ENCODE data around the gene VPS13C.
"Not testable (repeated sequence)": the region's sequence is repeated elsewhere in the genome, so short reads cannot be mapped to it uniquely, and the experiment has no call there.

VPS13C gene

DNA sequence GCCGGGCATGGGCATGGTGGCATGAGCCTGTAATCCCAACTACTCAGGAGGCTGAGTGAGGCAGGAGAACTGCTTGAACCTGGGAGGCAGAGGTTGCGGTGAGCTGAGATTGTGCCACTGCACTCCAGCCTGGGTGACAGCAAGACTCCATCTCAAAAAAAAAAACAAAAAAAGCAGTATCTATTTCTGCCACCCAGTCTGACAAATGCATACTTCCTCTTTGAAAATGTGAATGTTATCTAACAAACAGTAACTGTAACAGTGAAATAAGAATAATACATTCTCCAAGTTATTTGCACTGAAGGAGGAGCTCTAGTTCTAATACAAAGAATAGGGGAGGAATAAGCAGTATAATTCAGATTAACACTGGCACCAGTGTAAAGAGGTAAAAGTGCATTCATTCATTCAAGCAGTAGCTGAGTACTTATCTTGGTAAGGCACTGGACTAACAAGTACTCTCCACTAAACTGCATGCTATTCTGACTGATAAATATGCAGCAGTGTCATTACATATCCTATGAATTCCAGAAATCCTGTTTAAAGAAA, 12.9 kb downstream of the VPS13C start:
- no peak for DNase-seq (ENCODE audit: low spot score)

DNA sequence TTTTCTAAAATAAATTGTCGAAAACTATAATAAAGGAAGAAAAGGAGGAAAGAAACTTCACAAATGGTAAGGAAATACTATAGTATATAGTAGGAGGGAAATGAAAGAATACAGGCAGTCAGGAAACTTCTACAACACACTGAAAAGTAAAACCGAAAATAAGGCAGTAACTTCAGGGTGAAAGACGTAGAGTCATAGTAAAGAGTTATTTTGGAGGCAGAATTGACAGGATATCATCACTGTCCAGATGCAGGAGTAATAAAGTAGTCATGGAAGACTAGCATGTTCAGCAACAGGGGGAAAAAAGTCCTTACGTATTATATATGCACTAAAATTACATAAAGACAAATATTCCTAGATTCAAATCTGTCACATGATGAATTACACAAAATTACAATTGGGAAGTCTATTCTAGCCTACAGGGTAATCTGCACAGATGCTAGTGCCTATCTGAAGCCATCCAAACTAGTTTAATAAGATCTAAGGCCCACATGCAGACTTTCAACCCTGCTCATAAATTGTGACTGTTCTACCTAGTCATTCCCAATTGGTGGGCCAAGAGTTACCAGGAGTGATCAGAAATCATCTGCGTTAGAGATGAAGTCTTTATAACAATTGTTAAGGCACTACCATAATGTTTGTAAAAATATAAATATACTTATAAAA, 14.0 kb downstream of the VPS13C start:
- DNase-seq (ENCODE audit: low spot score), result no peak

DNA sequence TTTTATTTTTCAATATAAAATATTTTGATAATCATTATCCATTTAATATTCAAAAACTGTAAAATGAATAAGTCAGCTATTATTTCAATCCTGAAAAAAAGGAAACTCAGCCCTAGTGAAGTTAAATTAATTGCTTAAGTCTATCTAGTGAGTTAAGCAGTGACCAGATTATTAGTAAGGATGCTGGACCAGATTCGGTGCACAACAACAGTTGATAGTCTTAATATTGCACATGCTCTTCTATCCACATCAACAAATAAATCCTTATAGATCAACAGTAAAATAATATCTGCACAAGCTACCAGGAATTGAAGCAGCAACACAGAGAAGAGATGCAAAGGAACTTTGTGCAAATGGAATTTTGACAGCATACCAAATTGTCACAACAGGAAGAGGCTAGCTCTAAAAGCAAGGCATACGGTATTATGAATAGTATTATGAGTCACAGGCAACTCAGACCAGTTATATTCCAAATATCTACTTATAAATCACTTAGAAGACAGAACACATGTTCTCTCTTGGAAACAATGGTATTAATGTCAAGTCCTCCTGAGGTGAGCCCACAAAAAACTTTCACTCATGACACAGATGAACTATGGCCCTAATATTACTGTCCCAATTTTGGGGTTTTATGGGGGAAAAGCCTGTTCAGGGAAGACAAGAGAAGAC, 24.9 kb downstream of the VPS13C start:
- DNase-seq (ENCODE audit: low spot score), result no peak

DNA sequence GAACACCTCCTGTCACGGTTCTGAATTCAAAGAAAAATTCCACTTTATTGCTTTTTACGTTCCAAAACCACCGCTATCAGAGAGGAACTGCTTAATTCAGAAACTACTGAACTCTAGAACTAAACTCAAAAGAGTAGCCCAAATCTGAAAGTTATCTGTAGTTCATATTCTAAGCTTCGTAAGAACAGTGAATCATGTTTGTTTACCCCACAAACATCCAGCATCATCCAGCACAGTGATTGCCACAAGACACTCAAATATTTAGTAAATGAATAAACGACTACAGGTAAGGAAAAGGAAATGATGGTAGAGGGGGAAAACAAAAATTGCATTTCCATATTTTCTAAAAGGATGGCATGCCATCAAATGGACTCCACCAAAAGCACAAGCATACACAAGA, 32.3 kb downstream of the VPS13C start:
- no peak for DNase-seq (ENCODE audit: low spot score)

DNA sequence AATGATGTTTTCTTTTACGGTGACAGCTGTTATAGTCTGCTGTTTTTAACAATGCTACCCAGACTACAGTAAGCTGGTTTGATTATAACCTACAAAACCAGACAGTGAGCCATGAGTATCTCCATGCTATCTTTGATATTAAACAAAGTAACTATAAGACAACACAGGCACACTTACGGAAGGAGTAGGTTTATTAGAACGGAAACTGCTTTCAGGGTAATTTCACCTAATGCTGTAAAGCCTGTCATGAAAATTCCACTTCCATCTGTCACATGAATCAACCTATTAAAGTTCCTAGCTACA, 33.0 kb downstream of the VPS13C start:
- DNase-seq (ENCODE audit: low spot score), result no peak

DNA sequence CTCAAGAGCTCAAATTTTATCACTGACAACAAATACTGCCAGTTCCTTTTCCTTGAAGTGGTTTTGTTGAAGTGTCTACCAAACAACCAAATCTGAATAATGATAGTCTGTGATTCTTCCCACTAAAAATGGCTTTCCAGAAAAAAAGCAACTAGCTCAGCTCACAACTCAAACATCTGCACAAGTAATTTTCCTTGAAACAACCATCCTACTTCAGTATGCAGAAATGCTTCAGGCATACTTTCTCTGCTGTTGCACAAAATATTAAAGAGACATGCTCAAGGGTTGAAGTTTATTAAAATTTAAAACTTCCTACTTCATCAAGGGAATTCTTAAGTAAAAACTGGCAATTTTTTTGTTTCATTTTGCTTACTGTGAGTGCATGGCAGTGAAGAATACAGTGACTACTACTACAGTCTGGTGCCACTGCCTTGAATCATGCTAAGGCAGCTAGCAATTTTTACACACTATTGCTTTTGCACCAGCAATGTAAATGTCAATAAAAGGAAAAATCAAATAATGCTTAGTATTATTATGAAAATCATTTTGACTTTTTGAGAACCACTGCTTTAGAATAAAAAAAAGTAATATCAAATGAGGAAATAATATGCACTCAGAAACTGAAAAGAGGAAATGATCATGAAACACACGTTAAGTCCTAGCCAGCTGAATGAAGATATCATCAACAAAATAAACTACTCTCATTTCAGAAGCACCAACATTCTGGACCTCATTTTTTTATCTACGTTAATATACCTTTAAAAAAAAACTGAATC, 33.6 kb downstream of the VPS13C start:
- DNase-seq (ENCODE audit: low spot score), result no peak

DNA sequence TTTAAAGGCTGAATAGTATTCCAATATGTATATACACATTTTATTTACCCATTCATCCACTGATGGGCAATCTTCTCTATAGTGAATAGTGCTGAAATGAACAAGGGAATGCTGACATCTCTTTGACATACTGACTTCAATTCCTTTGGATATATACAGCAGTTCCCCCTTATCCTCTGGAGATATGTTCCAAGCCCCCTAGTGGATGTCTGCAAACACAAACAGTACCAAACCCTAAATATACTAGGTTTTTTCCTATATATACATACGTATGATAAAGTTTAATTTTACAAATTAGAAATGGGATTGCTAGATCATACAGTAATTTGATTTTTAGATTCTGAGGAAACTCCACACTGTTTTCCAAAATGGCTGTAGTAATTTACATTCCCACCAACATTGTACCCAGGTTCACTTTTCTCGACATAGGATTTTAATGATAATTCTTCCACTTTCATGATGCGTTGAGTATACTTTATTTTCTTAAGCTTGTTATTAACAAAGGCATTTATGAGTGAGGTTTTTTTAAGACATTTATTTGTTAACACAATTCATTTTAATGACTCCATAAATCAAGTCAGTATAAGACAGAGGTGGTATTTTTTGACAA, 38.2 kb downstream of the VPS13C start:
- DNase-seq (ENCODE audit: low spot score), result no peak

DNA sequence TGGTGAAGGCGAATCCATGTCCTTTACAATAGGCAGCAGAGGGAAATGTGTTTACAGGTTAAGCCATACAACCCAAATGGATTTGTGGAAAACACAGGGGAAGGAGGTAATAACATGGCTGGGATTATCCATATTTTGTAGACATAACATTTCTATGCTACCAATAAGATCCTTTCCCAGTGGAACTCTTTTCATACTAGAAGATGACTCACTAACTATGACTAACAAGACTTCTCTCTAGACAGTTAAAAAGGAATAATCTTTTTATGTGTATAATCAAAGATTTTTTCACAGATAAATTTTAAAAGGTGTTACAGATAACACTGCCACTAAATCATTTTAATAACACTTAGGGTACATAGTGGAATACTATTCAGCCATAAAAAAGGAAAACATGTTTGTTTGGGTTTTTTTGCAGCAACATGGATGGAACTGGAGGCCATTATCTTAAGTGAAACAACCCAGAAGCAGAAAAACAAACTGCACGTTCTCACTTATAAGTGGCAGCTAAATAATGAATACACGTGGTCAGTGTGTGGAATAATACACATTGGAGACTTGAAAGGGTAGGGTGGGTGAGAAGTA, 39.6 kb downstream of the VPS13C start:
- DNase-seq (ENCODE audit: low spot score), result no peak

DNA sequence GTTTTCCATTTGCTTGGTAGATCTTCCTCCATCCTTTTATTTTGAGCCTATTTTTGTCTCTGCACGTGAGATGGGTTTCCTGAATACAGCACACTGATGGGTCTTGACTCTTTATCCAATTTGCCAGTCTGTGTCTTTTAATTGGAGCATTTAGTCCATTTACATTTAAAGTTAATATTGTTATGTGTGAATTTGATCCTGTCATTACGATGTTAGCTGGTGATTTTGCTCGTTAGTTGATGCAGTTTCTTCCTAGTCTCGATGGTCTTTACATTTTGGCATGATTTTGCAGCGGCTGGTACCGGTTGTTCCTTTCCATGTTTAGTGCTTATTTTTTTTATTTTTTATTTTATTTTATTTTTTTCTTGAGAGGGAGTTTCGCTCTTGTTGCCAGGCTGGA, 54.9 kb downstream of the VPS13C start:
- not testable (repeated sequence) for DNase-seq (ENCODE audit: low spot score)

DNA sequence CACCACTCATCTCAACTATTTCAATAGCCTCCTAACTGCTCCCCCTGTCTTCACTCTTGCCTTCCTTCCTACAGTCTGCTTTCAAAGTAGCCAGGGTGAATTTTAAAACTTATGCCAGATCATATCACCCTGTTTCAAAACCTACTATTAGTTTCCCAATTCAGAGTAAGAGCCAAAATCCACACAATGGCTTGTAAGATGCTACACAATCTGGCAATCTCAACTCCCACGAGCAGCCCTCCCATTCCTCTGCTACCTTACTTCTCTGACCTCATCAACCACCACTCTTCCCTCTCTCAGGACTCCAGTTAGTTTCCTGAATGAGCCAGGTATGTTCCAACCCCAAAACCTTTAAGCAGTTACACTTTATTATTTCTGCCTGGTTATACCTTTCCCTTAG, 62.5 kb downstream of the VPS13C start:
- no peak for DNase-seq (ENCODE audit: low spot score)

DNA sequence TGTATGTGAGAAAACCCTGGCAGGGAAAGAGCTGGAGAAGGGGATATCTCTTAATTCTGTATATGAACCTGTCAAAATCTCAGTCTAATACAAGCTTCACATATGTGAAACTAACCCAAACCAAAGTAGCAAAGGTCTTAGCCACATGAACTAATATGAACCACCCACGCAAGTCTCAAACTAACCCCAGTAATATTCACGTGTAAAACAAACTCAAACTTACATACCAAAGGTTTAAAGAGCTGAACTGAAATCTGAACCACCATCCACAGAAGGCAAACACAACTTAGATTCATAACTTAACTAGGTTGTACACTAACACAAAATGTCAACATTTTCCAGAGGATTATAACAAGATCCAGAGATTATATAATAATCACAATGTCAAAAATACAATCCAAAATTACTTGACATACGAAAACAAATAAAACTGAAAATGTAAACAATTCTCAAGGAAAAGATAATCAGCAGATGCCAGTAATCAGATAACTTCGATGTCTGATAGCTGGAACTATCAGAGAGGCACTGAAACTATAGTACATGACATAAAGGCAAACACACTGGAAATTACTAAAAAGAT, 64.1 kb downstream of the VPS13C start:
- no peak for DNase-seq (ENCODE audit: low spot score)

DNA sequence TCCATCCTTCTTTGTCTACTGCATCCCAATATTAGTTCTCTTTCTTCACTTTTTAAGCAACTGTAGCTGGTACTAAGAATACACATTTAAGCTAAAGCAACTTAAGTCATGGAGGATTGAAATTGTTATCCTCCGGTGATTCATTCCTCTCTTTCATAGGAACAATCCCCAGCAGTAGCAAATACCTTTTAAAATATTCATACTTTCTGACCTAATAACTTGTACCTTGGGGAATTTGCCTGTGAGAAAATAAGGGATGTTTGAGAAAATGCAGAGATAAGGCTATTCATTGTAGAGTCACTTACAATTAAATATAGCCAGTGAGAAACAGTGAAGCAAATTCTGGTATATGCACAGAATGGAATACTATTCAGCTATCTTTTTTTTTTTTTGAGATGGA, 66.0 kb downstream of the VPS13C start:
- DNase-seq (ENCODE audit: low spot score), result no peak

DNA sequence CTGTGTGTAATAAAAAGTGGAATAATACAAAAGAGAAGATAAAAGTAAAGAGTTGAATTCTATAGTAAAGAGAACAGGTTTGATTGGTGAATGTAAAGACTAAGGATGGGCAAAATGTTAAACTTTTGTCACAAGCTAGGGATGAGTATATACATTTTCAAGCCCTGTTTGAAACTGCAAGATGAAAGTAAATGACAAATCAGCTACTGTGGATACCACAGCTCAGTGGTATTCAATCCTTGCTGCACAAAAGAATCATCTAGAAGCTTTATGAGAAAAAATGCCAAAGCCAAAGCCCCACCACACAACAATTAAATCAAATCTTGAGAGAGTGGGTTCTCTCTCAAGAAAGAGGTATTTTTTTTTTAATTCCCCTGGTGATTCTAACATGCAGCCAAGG, 67.7 kb downstream of the VPS13C start:
- no peak for DNase-seq (ENCODE audit: low spot score)

DNA sequence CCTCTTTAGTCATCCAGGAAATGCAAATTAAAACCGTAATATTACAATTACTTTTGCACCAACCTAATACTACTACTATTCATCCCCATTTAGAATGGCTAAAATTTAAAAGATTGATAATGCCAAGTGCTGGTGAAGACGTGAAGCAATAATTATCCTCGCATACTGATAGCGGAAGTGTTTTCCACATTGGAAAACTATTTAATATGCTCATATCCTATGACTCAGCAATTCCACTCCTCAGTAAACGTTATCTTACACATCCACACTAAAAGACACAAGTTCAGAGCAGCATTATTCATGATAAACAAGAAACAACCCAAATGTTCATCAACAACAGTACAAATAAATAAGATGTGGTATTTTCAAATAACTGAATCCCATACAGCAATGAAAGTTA, 70.6 kb downstream of the VPS13C start:
- DNase-seq (ENCODE audit: low spot score), result no peak

DNA sequence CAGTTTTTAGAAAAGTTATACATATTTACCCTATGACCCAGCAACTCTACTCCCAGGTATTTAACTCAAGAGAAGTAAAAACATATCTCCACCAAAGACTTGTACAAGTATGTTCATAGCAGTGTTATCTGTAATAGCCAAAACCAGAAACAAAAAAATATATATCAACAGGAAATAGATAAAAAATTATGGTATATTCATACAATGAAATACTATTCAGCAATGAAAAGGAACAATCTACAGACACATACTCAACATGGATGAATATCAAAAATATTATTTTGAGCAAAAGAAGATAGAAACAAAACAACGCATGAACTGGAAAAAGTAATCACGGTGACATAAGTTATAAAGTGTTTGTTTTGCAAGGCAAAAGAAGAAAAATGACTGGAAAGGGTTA, 72.4 kb downstream of the VPS13C start:
- DNase-seq (ENCODE audit: low spot score), result no peak

DNA sequence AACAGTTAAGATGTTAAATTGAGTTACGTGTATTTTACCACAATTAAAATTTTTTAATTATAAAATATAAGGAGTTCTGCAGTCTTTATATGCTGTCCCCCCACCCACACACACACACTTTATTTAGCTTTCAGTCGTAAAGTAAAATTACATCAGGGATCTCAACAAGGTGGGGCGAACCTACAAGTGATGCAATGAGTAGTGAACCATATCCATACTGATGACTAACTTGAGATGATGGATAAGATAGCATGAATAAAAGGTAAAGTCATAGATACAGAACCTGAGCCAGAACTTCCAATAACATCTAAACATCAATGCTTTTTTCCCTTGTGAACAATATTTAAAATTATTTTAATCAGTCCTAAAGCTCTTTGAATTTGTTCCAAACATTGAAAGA, 77.2 kb downstream of the VPS13C start:
- DNase-seq (ENCODE audit: low spot score), result no peak

DNA sequence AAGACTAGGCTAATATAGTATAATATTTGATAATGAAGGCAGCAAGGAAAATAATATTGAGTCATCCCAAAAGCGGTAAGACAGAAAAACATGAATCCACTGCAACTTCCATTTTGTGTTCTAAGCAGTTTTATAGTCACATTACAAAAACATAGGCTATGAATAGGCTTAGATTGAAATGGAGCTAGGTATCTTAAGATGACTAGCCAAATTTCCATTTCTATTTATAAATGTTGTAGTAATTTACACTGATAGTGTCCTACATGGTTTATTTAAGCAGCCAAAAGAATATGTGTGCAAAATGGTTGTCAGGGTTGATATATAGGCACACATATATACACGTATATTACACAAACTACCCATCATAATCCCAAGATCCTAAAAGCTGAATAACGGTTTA, 82.0 kb downstream of the VPS13C start:
- DNase-seq (ENCODE audit: low spot score), result no peak

DNA sequence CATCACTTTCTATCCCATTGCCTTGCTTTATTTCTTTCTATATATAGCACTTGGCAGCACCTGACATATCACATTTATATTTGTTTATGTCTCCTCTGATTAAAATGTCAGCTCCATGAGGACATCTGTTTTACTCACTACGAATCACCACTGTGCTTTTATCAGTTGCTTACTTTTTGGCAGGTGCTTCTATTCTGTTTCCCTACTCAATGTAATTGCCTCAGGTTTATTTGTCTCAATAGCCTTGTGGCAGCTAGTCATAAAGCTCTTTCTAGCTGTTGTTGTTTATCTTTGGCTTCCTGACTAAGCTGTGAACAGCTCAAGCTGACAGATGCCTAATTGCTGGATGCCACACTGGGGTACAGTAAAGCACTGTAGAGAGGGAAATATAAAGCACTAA, 85.5 kb downstream of the VPS13C start:
- DNase-seq (ENCODE audit: low spot score), result peak; percentile 3

DNA sequence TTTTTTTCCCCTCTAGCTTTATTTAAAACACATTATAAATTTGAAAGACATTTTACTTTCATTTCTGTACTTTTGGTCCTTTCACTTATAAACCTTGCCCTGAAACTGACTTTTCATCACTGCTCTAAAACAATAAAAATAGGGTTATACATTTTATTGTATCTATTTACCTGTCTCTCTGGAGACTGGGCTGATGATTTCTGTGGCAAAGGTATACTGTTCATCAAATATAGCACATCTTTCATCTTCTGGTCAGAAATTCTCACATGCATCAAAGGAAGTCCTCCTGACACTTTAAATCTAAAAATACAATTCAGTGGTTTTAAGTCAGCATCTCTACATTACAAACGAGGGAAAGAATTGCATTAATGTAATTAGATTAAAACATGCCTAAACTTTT, 86.1 kb downstream of the VPS13C start:
- no peak for DNase-seq (ENCODE audit: low spot score)

DNA sequence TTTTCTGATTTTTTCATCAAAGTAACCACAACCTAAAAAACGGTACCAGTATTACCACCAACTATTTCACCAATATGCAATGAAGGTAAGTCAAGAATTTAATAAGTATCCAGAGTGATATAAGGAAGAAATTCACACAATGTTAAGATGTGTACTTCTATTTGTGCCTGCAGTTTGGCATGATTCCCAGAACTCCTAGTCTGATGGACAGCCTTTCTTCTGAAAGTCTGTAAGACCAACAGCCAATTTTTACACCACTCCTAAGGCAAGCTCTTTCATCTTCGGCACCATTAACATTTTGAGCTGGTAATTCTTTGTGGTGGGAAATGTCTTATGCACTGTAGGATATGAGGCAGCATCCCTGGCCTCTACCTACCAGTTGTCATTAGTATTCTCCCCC, 108.3 kb downstream of the VPS13C start:
- DNase-seq (ENCODE audit: low spot score), result peak; percentile 52

DNA sequence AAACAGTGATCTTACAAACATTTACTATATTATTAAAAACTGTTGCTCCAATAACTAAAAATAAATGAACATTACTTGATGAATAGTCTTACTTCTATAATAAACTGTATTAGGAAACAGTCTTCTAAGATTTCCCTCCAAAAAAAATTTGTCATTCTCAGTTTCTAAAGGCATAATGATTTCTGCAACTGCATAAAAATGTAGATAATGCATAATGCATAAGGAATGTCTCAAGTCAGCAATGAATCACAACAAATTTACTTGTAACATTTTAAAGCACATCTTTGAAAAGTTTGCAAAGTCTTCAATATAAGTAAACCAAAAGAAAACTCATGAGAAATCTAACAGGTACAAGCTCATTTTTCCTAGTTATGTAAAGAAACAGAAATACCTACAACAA, 113.5 kb downstream of the VPS13C start:
- DNase-seq (ENCODE audit: low spot score), result no peak

DNA sequence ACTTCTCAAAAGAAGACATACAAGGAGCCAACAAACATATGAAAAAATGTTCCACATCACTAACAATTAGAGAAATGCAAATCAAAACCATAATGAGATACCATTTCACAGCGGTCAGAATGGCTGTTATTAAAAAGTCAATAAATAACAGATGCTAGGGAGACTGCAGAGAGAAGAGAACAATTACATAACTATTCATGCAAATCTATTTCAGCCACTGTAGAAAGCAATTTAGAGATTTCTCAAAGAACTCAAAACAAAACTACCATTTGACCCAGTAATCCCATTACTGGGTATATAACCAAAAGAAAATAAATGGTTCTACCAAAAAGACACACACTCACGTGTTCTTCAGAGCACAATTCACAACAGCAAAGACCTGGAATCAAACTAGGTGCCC, 116.3 kb downstream of the VPS13C start:
- DNase-seq (ENCODE audit: low spot score), result no peak

All from pons (tissue), 1 donor.